DMS 273 treated with DMSO at 0.1 percent for 48 hours (cell line): ENCODE data around the gene BCL6B.
"Not testable (repeated sequence)": the region's sequence is repeated elsewhere in the genome, so short reads cannot be mapped to it uniquely, and the experiment has no call there.

Experiments used
- DNase-seq: peaks from one replicate; lab custom pipeline; 2025; lab: John Stamatoyannopoulos, UW

The BCL6B gene

DNA sequence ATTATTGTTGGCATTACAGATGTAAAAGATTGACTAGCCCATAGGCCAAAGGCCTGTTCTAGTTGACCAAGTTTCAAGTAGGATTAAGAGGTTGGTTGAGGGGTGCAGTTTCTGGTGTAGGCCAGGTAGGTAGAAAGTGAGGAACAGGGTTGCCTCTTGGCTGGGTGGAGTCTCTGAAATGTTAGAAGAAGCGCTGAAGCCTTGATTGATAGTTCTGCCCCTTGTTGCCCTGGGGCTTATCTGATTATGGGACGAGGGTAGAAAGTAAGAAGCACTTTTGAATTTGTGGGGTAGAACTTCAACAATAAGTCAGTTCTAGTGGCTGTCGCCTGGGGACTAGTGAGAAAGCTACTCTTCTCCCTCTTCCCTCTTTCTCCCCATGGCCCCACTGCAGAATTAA is 6.2 kb downstream of the BCL6B start:
- DNase-seq = no peak

DNA sequence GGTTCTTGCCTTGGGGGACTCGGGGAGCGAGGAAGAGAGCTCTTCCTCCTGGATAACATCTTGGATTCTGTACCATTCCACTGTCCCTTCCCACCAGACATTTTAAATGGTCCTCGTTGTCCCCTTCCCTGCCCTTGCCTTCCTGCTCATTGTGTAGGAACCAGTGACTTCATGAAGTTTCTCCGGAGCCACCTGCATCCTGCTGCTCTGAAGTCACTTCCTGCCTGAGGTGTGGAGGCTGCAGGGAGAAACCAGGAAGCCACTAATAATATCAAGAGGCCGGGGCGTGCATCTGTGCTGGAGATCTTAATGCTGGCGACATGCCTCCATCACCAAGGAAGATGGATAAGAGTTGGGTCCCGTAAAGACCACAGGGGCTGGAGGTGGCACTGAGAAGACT is 6.8 kb downstream of the BCL6B start:
- DNase-seq = no peak

DNA sequence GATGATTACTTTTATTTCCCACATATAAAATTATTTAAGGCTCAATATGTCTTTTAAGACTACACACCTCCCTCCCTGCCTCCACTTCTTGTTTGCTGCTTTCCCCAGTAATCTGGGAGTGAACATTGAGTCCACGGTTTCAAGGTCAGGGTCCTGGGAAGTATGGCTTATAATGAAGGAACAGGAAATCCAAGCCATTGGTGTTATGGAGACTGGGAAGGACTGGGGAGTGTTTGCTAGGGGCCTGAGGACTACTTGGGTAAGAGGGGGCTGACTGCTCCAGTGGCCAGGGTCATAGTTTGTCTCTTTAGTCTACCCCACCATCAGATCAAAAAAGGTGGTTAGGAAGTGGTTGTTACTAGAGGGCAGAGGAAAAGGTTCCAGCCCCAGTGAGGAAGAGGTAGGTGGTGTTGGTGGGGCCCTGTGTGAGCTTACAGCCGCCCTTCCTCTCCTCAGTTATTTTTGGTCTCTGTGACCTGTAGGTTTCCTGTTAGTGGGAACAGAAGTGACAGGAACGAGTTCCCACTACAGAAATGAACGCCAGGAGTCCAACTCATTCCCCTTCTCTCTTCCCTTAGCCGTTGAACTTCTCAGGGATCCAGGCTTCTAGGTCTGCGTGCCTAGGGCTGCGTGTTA is 12.2 kb downstream of the BCL6B start:
- DNase-seq = no peak

- DNase-seq = peak; percentile 83
Measured at GRCh38 chr17:7035591-7036368, 12.9 kb downstream of the BCL6B start, which contains the start of gene SLC16A13. Gene SLC16A13, plus strand, starts transcription at chr17:7036015. Its CDS starts 368 bp downstream, at chr17:7036383.

GRCh38 chr17:7038025-7038862 is 15.4 kb downstream of the BCL6B start:
- DNase-seq = no peak

- DNase-seq = no peak
Measured at GRCh38 chr17:7039832-7040231, 17.0 kb downstream of the BCL6B start.

- DNase-seq = no peak
Measured at GRCh38 chr17:7041607-7042500, 19.0 kb downstream of the BCL6B start.

- DNase-seq = no peak
Measured at GRCh38 chr17:7042501-7043181, 19.8 kb downstream of the BCL6B start.

- no peak for DNase-seq
Measured at GRCh38 chr17:7043182-7043496, 20.3 kb downstream of the BCL6B start.

- DNase-seq = no peak
Measured at GRCh38 chr17:7043497-7044198, 20.8 kb downstream of the BCL6B start, which contains the start of gene SLC16A11. Gene SLC16A11, minus strand, starts transcription at chr17:7044092. Its CDS starts 579 bp downstream, at chr17:7043513.

DNA sequence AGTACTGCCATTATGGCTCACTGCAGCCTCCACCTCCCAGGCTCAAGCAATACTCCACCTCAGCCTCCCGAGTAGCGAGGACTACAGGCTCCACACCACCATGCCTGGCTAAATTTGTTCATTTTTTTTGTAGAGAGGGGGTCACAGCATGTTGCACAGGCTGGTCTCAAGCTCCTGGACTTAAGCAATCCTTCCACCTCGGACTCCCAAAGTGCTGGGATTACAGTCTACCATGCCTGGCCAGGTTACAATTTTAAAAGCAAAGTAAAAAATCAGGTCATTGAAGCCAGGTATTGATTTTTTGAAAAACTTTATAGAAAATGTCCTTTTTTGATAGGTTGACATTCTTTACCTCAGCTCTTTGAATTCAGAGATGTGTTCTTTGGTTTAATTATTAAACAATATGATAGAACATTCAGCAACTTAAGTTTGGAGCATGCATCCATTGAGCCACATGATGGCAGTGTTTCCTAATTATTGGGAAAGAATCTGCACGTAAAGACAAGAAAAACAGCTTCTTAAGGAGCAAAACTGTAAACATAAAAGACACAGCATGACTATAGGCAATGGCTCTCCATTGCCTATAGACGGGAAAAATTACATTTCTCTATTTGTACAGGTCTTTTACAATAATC is 22.8 kb downstream of the BCL6B start:
- no peak for DNase-seq

DNA sequence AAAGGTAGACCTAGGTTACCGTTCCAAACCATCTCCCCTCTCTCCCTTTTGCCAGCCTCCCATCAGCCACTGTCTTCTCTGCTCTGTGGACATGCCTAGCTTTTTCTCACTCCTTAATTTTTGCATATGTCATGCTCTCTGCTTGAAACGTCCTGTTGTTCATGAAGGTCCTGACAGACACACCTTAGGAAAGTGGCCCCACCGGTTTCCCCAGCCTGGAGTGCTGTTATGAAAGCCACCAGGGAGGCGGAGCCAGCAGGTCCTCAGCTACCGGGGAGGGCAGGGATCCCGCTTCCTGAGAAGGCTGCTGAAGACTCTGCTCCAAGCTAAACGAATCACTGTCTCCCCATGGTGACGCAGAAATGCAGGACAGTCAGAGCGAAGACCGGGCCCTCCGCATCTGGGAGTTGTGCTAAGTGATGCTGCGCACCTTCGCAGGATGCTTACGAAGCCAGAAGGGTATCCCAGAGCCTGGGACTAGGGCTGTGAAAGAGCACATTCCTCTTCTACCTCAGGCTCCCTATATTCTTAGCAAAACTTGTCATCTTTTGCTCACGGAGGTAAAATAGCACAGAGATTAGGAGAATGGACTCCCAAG is 23.4 kb downstream of the BCL6B start:
- no peak for DNase-seq

DNA sequence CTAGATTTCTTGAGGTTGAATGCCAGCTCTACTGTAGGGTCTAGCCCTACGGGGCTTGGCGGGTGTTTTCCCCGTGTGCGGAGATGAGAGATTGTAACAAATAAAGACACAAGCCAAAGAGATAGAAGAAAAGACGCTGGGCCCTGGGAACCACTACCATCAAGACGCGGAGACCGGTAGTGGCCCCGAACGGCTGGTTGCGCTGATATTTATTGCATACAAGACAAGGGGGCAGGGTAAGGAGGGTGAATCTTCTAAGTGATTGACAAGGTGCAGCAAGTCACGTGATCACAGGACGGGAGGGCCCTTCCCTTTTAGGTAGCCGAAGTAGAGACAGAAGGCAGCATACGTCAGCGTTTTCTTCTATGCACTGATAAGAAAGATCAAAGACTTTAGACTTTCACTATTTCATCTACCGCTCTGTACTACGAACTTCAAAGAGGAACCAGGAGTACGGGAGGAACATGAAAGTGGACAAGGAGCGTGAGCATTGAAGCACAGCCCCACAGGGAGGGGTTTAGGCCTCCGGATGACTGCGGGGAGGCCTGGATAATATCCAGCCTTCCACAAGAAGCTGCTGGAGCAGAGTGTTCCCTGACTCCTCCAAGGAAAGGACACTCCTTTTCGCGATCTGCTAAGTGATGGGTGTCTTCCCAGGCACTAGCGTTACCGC is 24.0 kb downstream of the BCL6B start:
- DNase-seq = not testable (repeated sequence)

DNA sequence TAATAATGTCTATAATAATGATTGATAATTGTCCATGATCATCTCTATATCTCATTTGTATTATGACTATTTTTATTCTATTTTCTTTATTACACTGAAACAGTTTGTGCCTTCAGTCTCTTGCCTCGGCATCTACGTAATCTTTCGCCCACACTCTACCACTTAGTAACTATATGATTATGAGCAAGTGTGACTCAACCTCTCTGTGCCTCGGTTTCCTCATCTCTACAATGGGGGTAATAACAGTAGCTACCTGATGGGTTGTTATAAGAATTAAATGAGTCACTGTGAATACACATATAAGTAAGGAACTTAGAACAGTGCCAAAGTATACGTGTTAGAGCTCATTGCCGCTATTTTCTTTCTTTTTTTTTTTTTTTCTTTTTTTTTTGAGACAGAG is 24.7 kb downstream of the BCL6B start:
- no peak for DNase-seq

DNA sequence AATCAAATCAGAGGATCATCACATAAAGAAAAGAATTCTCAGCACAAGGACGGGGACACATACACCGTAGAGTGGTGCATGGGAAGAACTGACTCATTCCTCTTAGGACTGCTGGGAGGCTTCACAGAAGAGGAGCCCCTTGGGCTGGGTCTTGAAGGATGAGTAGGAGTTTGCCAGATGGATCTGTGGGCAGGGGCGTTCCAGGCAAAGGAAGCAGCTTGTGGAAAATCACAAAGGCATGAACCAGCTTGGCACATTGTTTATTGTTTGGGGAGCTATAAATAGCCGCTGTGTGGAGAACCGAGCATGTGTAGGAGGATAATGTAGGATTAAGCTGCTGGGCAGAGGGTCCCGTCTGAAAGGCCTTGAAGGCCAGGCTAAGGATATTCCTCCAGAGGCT is 26.1 kb downstream of the BCL6B start:
- DNase-seq = no peak

- DNase-seq = not testable (repeated sequence)
Measured at GRCh38 chr17:7050583-7050982, 27.7 kb downstream of the BCL6B start.

DNA sequence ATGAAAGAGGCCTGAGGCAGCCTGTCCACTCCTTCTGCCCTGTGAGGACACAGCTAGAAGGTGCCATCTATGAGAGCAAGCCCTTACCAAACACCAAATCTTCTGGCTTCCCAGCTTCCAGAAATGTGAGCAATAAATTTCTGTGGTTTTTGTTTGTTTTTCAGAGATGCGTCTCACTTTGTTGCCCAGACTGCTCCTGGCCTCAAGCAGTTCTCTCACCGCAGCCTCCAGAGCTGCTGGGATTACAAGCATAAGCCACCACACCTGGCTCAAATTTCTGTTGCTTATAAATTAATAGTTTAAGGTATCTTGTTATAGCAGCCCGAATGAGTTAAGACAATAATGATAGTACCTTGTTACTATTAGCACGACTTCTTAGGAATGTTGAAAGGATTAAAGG is 33.5 kb downstream of the BCL6B start:
- DNase-seq = no peak

DNA sequence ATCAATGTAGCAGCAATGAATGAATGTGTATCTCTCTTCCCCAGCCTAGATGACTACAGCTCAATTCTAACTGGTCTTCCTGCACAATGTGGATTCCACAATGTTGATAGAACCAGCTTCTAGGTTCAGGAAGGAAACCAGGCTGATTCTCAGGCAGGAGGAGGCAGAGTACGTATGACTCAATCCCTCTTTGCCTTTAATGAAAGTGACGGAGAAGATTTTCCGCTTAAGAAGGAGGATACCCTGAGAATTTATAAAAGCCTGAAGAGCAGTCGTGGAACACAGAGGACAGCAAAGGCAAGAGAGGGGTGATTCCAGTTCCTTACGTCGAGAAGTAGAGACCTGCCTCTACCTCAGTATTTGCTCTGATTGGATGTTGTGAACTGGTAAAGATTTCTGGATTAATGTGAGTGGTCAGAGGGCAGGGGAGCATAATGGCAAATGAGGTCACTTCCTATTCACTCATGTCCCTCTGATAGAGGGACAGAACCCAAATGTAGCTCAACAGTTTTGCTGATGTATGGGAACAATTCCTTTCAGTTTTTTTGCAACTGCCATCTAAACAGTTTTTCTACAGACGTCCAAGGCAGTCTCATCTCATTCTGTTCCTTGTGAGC is 36.1 kb downstream of the BCL6B start:
- no peak for DNase-seq
